HFFc6 (cell line): ENCODE data around the gene MCTP1. TPM values are rescaled to one million over a fixed set of nuclear protein-coding genes. Genes with fewer than 3 reads are reported as not detected.

ENCODE experiments used
- DNase-seq: peaks from one replicate; pipeline ENCODE4 v3.0.0-alpha.2; 2018
- H3K27ac Mint-ChIP-seq: 2 replicates; pipeline ENCODE4 v1.8.0; 2020; ENCODE audit warnings: mild to moderate bottlenecking, mixed read lengths
- H3K27me3 Mint-ChIP-seq: 2 replicates; pipeline ENCODE4 v1.8.0; 2021; ENCODE audit warnings: mild to moderate bottlenecking, moderate library complexity, mixed read lengths; ENCODE audit not compliant: insufficient read depth
- H3K36me3 Mint-ChIP-seq: 2 replicates; pipeline ENCODE4 v1.8.0; 2021; ENCODE audit warnings: low read depth, mixed read lengths
- H3K4me1 Mint-ChIP-seq: 2 replicates; pipeline ENCODE4 v1.8.0; 2020; ENCODE audit warnings: low read depth, mixed read lengths
- H3K4me3 Mint-ChIP-seq: 2 replicates; pipeline ENCODE4 v1.8.0; 2020; ENCODE audit warnings: mild to moderate bottlenecking, moderate library complexity, mixed read lengths
- H3K9me3 Mint-ChIP-seq: 2 replicates; pipeline ENCODE4 v1.8.0; 2020; ENCODE audit warnings: mild to moderate bottlenecking, mixed read lengths
- total RNA-seq, 6 experiments: library from RNA; stranded (reverse); fragmentation: NEBNext Ultra II Directional; extraction: Animal tissue kit (Norgen Biotek cat#: 25700); gene quantifications; 2 replicates in 1 of 6; 3 replicates in 5 of 6; pipeline ENCODE4 v1.2.3, GENCODE V29; 2021
- TF ChIP-seq, protein P1 (sequence below): fragments of 200-600 bp; sonication (generic); IDR thresholded peaks from 2 replicates; pipeline ENCODE4 v1.5.0; 2021; ENCODE audit warnings: antibody characterized with exemption, mild to moderate bottlenecking

MCTP1 gene
- total RNA-seq, 6 experiments from 2014 or later, result 1.0 to 5.2 (median 3.9) TPM

DNA sequence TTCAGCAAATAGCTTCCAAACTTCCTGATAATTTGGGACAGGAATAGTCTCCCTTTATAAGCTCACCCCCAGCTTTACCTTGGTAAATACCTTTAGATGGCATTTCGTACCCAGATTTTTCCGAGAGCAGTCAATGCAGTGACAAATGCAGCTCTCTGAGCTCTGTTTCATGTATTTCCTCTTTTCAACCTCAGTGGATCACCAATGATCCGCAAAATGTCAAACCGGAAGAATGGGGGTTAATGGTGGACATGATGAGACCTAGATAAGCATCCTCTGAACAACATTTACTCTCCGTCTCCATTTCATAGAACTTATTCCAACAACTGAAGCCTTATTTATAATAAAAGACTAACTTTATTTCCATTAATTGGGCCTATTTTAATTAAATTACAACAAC is 227.3 kb downstream of the MCTP1 start:
- TF ChIP-seq, protein P1, sequence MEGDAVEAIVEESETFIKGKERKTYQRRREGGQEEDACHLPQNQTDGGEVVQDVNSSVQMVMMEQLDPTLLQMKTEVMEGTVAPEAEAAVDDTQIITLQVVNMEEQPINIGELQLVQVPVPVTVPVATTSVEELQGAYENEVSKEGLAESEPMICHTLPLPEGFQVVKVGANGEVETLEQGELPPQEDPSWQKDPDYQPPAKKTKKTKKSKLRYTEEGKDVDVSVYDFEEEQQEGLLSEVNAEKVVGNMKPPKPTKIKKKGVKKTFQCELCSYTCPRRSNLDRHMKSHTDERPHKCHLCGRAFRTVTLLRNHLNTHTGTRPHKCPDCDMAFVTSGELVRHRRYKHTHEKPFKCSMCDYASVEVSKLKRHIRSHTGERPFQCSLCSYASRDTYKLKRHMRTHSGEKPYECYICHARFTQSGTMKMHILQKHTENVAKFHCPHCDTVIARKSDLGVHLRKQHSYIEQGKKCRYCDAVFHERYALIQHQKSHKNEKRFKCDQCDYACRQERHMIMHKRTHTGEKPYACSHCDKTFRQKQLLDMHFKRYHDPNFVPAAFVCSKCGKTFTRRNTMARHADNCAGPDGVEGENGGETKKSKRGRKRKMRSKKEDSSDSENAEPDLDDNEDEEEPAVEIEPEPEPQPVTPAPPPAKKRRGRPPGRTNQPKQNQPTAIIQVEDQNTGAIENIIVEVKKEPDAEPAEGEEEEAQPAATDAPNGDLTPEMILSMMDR, result no peak
- H3K36me3 Mint-ChIP-seq, result no peaks in the 10 kb centered on the region
- H3K9me3 Mint-ChIP-seq, result no peaks in the 10 kb centered on the region
- peak overlapping the region; percentile 28; the same call in 1 of the 2 replicates for H3K4me3 Mint-ChIP-seq
- H3K4me1 Mint-ChIP-seq, result peaks cover 17% of the 10 kb centered on the region; the same call in 1 of the 2 replicates
- no peak for DNase-seq
- no peak overlapping the region for H3K27ac Mint-ChIP-seq
- H3K27me3 Mint-ChIP-seq, result no peaks in the 10 kb centered on the region

DNA sequence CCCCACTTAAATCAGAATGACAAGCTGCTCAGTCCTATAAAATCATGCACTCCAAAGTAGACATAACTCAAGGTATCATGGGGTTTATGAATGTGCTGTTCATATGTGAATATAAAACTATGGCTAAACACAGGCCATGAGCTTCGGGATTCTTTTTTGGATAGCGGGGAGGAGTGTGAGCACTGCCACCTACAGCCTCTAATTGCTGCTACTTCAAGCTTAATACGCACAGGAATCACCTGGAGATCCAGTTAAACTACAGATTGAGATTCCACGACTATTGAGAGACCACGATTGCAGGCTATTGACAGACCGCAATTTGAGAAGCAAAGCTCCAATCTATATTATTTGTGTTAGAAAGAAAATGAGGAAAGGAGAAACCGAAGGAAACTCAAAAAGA is 231.6 kb downstream of the MCTP1 start:
- Mint-ChIP-seq H3K4me1 (peaks cover 12% of the 10 kb centered on the region; the same call in 1 of the 2 replicates), H3K27ac (no peak overlapping the region), H3K4me3 (no peak overlapping the region), H3K27me3 (peaks cover 2% of the 10 kb centered on the region; the same call in 1 of the 2 replicates), H3K9me3 (no peaks in the 10 kb centered on the region), H3K36me3 (no peaks in the 10 kb centered on the region)
- DNase-seq, result no peak
- TF ChIP-seq, protein P1, result no peak

DNA sequence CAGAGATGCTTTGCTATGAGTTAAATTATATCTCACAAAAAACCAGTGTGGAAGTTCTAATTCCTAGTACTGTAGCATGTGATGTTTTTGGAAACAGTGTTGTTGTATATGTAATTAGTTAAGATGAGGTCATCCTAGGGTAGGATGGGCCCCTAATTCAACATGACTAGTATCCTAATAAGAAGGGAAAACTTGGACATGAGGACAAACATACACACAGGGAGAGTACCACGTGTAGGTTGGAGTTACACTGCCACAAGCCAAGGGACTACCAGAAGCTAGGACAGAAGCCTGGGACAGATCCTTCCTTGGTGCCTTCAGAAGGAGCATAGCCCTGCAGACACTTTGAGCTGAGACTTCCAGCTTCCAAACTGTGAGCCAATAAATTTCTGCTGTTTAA is 234.2 kb downstream of the MCTP1 start:
- Mint-ChIP-seq H3K4me1 (peaks cover 6% of the 10 kb centered on the region; the same call in 1 of the 2 replicates), H3K9me3 (no peaks in the 10 kb centered on the region), H3K27me3 (peaks cover 2% of the 10 kb centered on the region; the same call in 1 of the 2 replicates), H3K4me3 (no peak overlapping the region), H3K27ac (no peak overlapping the region), H3K36me3 (no peaks in the 10 kb centered on the region)
- no peak for DNase-seq
- TF ChIP-seq, protein P1, result no peak

DNA sequence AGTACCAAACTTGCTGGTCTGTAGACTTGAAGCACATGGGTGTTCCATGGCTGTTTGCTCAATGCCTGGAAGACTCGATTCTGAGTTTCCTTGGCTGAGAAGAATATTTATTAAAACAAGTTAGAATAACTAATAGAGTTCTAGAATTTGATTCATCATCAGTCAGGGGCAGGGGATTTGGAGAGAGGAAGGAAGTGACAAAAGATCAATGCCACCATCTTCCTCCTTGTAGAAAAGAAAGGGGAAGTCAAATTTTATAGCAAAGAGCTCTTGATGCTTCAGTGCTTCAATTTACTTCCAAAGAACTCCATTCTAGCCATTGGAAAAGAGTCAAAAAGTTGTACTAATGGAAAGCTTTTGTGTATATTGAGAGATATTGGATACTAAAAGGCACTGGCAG is 236.3 kb downstream of the MCTP1 start:
- Mint-ChIP-seq H3K36me3 (no peaks in the 10 kb centered on the region), H3K4me3 (no peak overlapping the region), H3K27me3 (peaks cover 4% of the 10 kb centered on the region; the same call in 1 of the 2 replicates), H3K9me3 (no peaks in the 10 kb centered on the region), H3K27ac (no peak overlapping the region), H3K4me1 (peaks cover 13% of the 10 kb centered on the region)
- TF ChIP-seq, protein P1, result no peak
- DNase-seq, result no peak

DNA sequence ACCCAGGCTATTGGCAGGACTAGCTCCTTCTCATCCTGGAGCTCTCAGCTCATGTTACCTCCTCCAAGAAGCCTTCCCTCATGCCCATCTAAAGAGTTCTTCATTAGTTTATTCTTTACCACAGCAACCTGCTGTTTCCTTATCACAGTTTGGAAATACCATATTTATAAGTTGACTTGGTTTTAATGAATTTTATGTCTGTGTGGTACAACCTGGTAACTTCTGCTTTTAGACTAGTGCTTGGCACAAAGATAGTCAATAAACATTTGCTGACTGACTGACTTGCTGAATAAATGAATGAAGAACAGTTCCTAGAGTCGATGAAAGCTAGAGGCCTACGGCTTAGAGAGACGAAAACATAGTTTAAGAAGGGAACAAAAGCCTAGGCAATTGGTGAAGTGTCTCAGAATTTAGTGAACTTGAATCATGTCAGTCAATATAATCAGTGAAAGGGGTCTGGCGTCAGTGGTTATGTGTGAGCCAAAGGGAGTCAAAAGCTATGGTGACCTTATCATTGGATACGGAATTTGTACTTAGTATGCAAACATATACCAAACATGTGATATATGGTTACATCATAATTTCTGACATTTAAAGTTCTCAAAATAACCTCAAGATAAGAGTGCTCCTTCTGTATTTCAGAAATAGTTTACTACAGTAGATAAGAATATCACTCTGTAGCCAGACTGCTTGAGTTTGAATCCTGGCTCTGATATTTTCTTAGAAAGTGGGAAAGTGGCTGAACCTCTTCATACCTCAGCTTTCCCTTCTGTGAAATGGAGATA is 239.5 kb downstream of the MCTP1 start:
- TF ChIP-seq, protein P1, result no peak
- Mint-ChIP-seq H3K27ac (no peak overlapping the region), H3K36me3 (no peaks in the 10 kb centered on the region), H3K4me1 (peaks cover 24% of the 10 kb centered on the region), H3K27me3 (peaks cover 5% of the 10 kb centered on the region; the same call in 1 of the 2 replicates), H3K4me3 (no peak overlapping the region), H3K9me3 (no peaks in the 10 kb centered on the region)
- no peak for DNase-seq
